ENCODE results near the gene ALOX5AP. TPM values are rescaled to one million over a fixed set of nuclear protein-coding genes. Genes with fewer than 3 reads are reported as not detected.

The ALOX5AP gene
- total RNA-seq, 1 experiment from 2014 or later, result not detected

DNA sequence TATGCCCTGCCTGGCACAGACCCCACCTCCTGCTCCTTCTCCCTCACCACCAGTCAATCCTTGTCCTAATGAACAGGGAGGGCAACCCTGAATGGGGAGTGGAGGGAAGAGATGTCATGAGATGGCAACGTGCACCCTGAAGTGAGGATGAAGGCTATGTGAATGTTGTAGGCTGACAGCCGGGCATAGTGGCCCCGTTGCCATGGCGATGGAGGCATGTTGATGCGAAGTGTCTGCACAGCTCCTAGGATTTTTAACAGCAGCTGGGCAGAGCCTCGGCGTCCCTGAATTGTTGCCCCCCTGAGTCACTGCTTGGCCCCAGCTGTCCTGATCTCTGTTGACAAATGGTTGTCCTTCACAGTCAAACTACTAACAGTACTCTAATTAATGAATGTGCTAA is 4.8 kb upstream of the ALOX5AP start:
- CTCF ChIA-PET, result no interaction called here
- DNase-seq, result no peak
- intact Hi-C loops (cut with micrococcal nuclease; ENCODE audit: unreplicated experiment), result no loop called here
- H3K4me3 Mint-ChIP-seq (ENCODE audit: low read depth, unreplicated experiment), result no peak overlapping the region
- no peak overlapping the region for H3K27ac Mint-ChIP-seq (ENCODE audit: unreplicated experiment)
- H3K36me3 Mint-ChIP-seq (ENCODE audit: insufficient read depth, unreplicated experiment), result no peaks in the 10 kb centered on the region
- TF ChIP-seq, protein P1, sequence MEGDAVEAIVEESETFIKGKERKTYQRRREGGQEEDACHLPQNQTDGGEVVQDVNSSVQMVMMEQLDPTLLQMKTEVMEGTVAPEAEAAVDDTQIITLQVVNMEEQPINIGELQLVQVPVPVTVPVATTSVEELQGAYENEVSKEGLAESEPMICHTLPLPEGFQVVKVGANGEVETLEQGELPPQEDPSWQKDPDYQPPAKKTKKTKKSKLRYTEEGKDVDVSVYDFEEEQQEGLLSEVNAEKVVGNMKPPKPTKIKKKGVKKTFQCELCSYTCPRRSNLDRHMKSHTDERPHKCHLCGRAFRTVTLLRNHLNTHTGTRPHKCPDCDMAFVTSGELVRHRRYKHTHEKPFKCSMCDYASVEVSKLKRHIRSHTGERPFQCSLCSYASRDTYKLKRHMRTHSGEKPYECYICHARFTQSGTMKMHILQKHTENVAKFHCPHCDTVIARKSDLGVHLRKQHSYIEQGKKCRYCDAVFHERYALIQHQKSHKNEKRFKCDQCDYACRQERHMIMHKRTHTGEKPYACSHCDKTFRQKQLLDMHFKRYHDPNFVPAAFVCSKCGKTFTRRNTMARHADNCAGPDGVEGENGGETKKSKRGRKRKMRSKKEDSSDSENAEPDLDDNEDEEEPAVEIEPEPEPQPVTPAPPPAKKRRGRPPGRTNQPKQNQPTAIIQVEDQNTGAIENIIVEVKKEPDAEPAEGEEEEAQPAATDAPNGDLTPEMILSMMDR (IDR thresholded peaks at IDR 0.05; ENCODE audit: unreplicated experiment), result no peak
- no peaks in the 10 kb centered on the region for H3K9me3 Mint-ChIP-seq (ENCODE audit: low read depth, unreplicated experiment)
- no peaks in the 10 kb centered on the region for H3K27me3 Mint-ChIP-seq (ENCODE audit: unreplicated experiment)
- peaks cover 9% of the 10 kb centered on the region for H3K4me1 Mint-ChIP-seq (ENCODE audit: low read depth, unreplicated experiment)
- no TSS peak for BruUV-seq (replicated peaks)

DNA sequence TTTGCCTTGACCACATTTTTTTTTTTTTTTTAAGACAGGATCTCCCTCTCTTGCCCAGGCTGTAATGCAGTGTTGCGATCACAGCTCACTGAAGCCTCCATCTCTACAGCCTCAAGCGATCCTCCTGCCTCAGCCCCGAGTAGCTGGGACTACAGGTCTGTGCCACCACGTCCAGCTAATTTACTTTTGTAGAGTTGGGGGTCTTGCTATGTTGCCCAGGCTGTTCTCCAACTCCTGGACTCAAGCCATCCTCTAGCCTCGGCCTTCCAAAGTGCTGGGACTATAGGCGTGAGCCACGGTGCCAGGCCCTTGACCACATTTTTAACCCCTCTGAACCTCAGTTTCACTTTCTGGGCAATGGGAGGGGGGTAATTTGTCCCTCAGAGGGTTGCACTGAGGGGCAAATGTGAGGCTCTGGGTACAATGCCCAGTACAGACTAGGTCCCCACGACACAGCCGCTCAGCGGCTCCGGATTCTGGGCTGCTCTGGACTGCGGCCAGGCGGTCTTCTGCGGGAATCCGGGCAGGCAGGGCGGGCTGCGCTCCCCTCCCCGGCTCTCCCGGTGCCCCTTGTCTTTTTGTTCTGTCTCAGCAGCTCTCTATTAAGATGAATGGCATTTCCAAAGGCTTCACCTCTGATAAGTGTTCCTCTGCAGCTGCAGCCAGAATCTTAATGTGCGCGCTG is 3.8 kb upstream of the ALOX5AP start:
- no peak overlapping the region for H3K4me3 Mint-ChIP-seq (ENCODE audit: low read depth, unreplicated experiment)
- CTCF ChIA-PET, result no interaction called here
- no TSS peak for BruUV-seq (replicated peaks)
- H3K27me3 Mint-ChIP-seq (ENCODE audit: unreplicated experiment), result no peaks in the 10 kb centered on the region
- no peaks in the 10 kb centered on the region for H3K9me3 Mint-ChIP-seq (ENCODE audit: low read depth, unreplicated experiment)
- H3K4me1 Mint-ChIP-seq (ENCODE audit: low read depth, unreplicated experiment), result peaks cover 9% of the 10 kb centered on the region
- intact Hi-C loops (cut with micrococcal nuclease; ENCODE audit: unreplicated experiment), result no loop called here
- no peaks in the 10 kb centered on the region for H3K36me3 Mint-ChIP-seq (ENCODE audit: insufficient read depth, unreplicated experiment)
- no peak overlapping the region for H3K27ac Mint-ChIP-seq (ENCODE audit: unreplicated experiment)
- DNase-seq, result no peak
- TF ChIP-seq, protein P1 (IDR thresholded peaks at IDR 0.05; ENCODE audit: unreplicated experiment), result no peak

DNA sequence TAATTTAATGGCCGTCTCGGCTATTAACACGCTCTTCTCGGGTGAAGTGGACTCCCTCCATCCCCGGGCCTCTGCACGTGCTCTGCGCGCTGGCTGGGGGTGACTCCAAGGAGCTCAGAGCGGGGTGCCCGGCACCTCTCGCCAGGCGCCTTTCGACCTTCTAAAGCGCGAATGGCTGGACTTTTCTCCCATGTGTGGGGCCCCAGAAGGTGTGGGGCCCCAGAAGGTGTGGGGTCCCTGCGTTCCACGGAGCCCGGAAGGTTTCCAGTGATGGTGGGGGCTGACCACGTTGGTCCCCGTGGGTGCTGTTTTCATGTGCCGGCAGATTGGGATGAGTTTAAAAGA is 3.3 kb upstream of the ALOX5AP start:
- intact Hi-C loops (cut with micrococcal nuclease; ENCODE audit: unreplicated experiment), result no loop called here
- Mint-ChIP-seq H3K4me3 (ENCODE audit: low read depth, unreplicated experiment) (no peak overlapping the region), H3K4me1 (ENCODE audit: low read depth, unreplicated experiment) (peaks cover 9% of the 10 kb centered on the region), H3K27me3 (ENCODE audit: unreplicated experiment) (no peaks in the 10 kb centered on the region), H3K9me3 (ENCODE audit: low read depth, unreplicated experiment) (no peaks in the 10 kb centered on the region), H3K36me3 (ENCODE audit: insufficient read depth, unreplicated experiment) (no peaks in the 10 kb centered on the region), H3K27ac (ENCODE audit: unreplicated experiment) (no peak overlapping the region)
- CTCF ChIA-PET, result no interaction called here
- TF ChIP-seq, protein P1 (IDR thresholded peaks at IDR 0.05; ENCODE audit: unreplicated experiment), result no peak
- no peak for DNase-seq
- BruUV-seq (replicated peaks), result no TSS peak

DNA sequence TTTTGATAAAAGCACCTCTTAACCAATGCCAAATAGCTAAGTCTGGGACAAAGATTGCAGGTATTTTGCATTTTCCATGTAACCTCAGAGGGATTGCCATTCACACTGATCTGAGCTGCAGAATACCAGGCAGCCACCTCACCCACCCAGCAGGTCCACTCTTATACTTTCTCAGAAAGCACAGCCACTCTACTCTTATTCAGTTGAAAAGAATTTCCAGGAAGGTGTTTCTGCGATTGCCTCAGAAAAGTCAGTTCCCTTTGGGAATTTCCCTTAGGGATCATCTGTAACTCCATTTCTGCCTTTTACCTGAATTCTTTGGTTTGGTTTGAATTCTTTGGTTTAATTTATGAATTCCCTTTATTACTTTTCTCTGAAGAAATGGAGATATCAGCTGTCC is 904 bp upstream of the ALOX5AP start:
- no peak overlapping the region for H3K4me3 Mint-ChIP-seq (ENCODE audit: low read depth, unreplicated experiment)
- no peak for DNase-seq
- H3K4me1 Mint-ChIP-seq (ENCODE audit: low read depth, unreplicated experiment), result peaks cover 9% of the 10 kb centered on the region
- TF ChIP-seq, protein P1 (IDR thresholded peaks at IDR 0.05; ENCODE audit: unreplicated experiment), result no peak
- CTCF ChIA-PET, result no interaction called here
- no peaks in the 10 kb centered on the region for H3K9me3 Mint-ChIP-seq (ENCODE audit: low read depth, unreplicated experiment)
- no peaks in the 10 kb centered on the region for H3K27me3 Mint-ChIP-seq (ENCODE audit: unreplicated experiment)
- H3K27ac Mint-ChIP-seq (ENCODE audit: unreplicated experiment), result no peak overlapping the region
- no peaks in the 10 kb centered on the region for H3K36me3 Mint-ChIP-seq (ENCODE audit: insufficient read depth, unreplicated experiment)
- no TSS peak for BruUV-seq (replicated peaks)
- intact Hi-C loops (cut with micrococcal nuclease; ENCODE audit: unreplicated experiment), result no loop called here

Measured in Calu3 (cell line).